Measurements from ENCODE around the gene RPS10.

The RPS10 gene

GRCh38 chr6:34425498-34426410 lies at the start of gene RPS10:
Gene RPS10, minus strand, starts transcription at chr6:34426069. Its CDS starts 848 bp downstream, at chr6:34425221.
- peak; percentile 96 for DNase-seq (ENCODE audit: low spot score)

- no peak for DNase-seq (ENCODE audit: low spot score)
Measured at GRCh38 chr6:34475238-34475682, 49.4 kb upstream of the RPS10 start.

- DNase-seq (ENCODE audit: low spot score) = no peak
Measured at GRCh38 chr6:34474754-34475153, 48.9 kb upstream of the RPS10 start.

GRCh38 chr6:34473967-34474366 lies 48.1 kb upstream of the RPS10 start:
- DNase-seq (ENCODE audit: low spot score) = no peak

GRCh38 chr6:34472425-34472824 lies 46.6 kb upstream of the RPS10 start:
- no peak for DNase-seq (ENCODE audit: low spot score)

GRCh38 chr6:34469499-34469898 lies 43.6 kb upstream of the RPS10 start:
- no peak for DNase-seq (ENCODE audit: low spot score)

- DNase-seq (ENCODE audit: low spot score) = no peak
Measured at GRCh38 chr6:34468378-34468892, 42.6 kb upstream of the RPS10 start.

- DNase-seq (ENCODE audit: low spot score) = no peak
Measured at GRCh38 chr6:34466242-34467185, 40.6 kb upstream of the RPS10 start.

- no peak for DNase-seq (ENCODE audit: low spot score)
Measured at GRCh38 chr6:34465531-34466241, 39.8 kb upstream of the RPS10 start, which contains the start of gene PACSIN1. Gene PACSIN1, plus strand, starts transcription at chr6:34466076. Its CDS starts 60,230 bp downstream, at chr6:34526306.

- no peak for DNase-seq (ENCODE audit: low spot score)
Measured at GRCh38 chr6:34463849-34464248, 38.0 kb upstream of the RPS10 start.

GRCh38 chr6:34463299-34463698 lies 37.4 kb upstream of the RPS10 start:
- DNase-seq (ENCODE audit: low spot score) = no peak

GRCh38 chr6:34462551-34462971 lies 36.7 kb upstream of the RPS10 start:
- DNase-seq (ENCODE audit: low spot score) = peak; percentile 40

- DNase-seq (ENCODE audit: low spot score) = no peak
Measured at GRCh38 chr6:34462010-34462409, 36.1 kb upstream of the RPS10 start.

- no peak for DNase-seq (ENCODE audit: low spot score)
Measured at GRCh38 chr6:34460796-34461507, 35.1 kb upstream of the RPS10 start.

GRCh38 chr6:34459899-34460593 lies 34.2 kb upstream of the RPS10 start:
- peak; percentile 55 for DNase-seq (ENCODE audit: low spot score)

GRCh38 chr6:34457742-34458735 lies 32.2 kb upstream of the RPS10 start:
- no peak for DNase-seq (ENCODE audit: low spot score)

GRCh38 chr6:34457382-34457741 lies 31.5 kb upstream of the RPS10 start:
- no peak for DNase-seq (ENCODE audit: low spot score)

GRCh38 chr6:34455831-34456230 lies 30.0 kb upstream of the RPS10 start:
- no peak for DNase-seq (ENCODE audit: low spot score)

- DNase-seq (ENCODE audit: low spot score) = no peak
Measured at GRCh38 chr6:34451192-34451591, 25.3 kb upstream of the RPS10 start.

Measured in LoVo (cell line).